HepG2 (cell line): Measurements from ENCODE around the gene PIBF1. TPM values are rescaled to one million over a fixed set of nuclear protein-coding genes. Genes with fewer than 3 reads are reported as not detected.
A peak's percentile ranks its signal among the peaks of the same experiment; 100 is the strongest.

Source experiments
- ATAC-seq: fragments of 200-7000 bp; cut with Tn5 transposase; 3 replicates; pipeline ENCODE4 v1.9.1; 2020; ENCODE audit warnings: mild to moderate bottlenecking, moderate library complexity
- BruUV-seq: library from RNA; stranded (reverse); fragments of 400-500 nt; replicated peaks from 2 replicates; lab custom pipeline; 2021; lab: Mats Ljungman, UMichigan
- CTCF ChIA-PET: fragments of 300-600 bp; formaldehyde crosslinking; extraction: SDS; loops from one replicate; lab custom pipeline; 2021; ENCODE audit warnings: low total read pairs, inconsistent platforms, low intra/inter-chr PET ratio; lab: Yijun Ruan, JAX
- POLR2A ChIA-PET: fragments of 350-600 bp; sonication (Branson Sonifier 250); formaldehyde crosslinking; loops from one replicate; lab custom pipeline; 2020; ENCODE audit warnings: antibody characterized with exemption, inconsistent platforms; lab: Yijun Ruan, JAX
- DNase-seq: peaks from one replicate; pipeline ENCODE4 v3.0.0-alpha.2; 2015; ENCODE audit warnings: low spot score
- FAIRE-seq: peaks from 3 replicates; lab custom pipeline; 2011; peaks lifted over from hg19 to GRCh38; lab: Jason Lieb, UNC
- H2AFZ ChIP-seq: one replicate; pipeline ENCODE4 v1.6.1; 2011; ENCODE audit warnings: low read length, inconsistent platforms
- H3K27ac ChIP-seq: fragments of 300-600 bp; 3 replicates; pipeline ENCODE4 v1.8.0; 2011; ENCODE audit warnings: mixed run types, mild to moderate bottlenecking, mixed read lengths, low read length, inconsistent platforms; ENCODE audit not compliant: insufficient read depth; ENCODE audit errors: extremely low read length
- H3K27me3 ChIP-seq, 2 experiments: fragments of 200-600 bp in 1 of 2; 2 replicates in 1 of 2; 3 replicates in 1 of 2; pipeline versions ENCODE4 v1.6.0 to v1.8.0; 2011; ENCODE audit warnings: low read length in 2 of 2, mild to moderate bottlenecking in 2 of 2, moderate library complexity in 2 of 2, inconsistent platforms in 1 of 2; ENCODE audit not compliant: insufficient read depth in 2 of 2, control insufficient read depth in 1 of 2
- H3K36me3 ChIP-seq, 2 experiments: fragments of 200-600 bp in 1 of 2; replicated peaks in 1 of 2; 2 replicates in 1 of 2; 3 replicates in 1 of 2; pipeline versions ENCODE4 v1.5.1 to v1.8.0; 2011; ENCODE audit warnings: low read length in 2 of 2, inconsistent platforms in 1 of 2; ENCODE audit not compliant: insufficient read depth in 2 of 2, control insufficient read depth in 1 of 2
- H3K4me1 ChIP-seq: 2 replicates; pipeline ENCODE4 v1.5.1; 2012; ENCODE audit warnings: low read length, inconsistent platforms; ENCODE audit not compliant: insufficient read depth
- H3K4me2 ChIP-seq: 2 replicates; pipeline ENCODE4 v1.6.0; 2011; ENCODE audit warnings: low read depth, low read length, inconsistent platforms
- H3K4me3 ChIP-seq, 3 experiments: fragments of 200-600 bp in 1 of 3; sonication (generic), shearing (Covaris generic) in 1 of 3; replicated peaks in 1 of 3; 2 replicates each; pipeline ENCODE4 v1.5.1; 2011 to 2016; ENCODE audit warnings: low read length in 3 of 3, inconsistent platforms in 2 of 3, low read depth in 2 of 3, mild to moderate bottlenecking in 2 of 3, control low read depth in 1 of 3, mixed read lengths in 1 of 3; ENCODE audit not compliant: insufficient read depth in 1 of 3
- H3K79me2 ChIP-seq: one replicate; pipeline ENCODE4 v1.6.1; 2011; ENCODE audit warnings: low read length, inconsistent platforms; ENCODE audit not compliant: insufficient read depth
- H3K9ac ChIP-seq: 2 replicates; pipeline ENCODE4 v1.6.0; 2011; ENCODE audit warnings: mild to moderate bottlenecking, low read depth, low read length, inconsistent platforms; ENCODE audit not compliant: insufficient read depth
- H3K9me3 ChIP-seq: 2 replicates; pipeline ENCODE4 v1.5.1; 2012; ENCODE audit warnings: mild to moderate bottlenecking, low read length
- H4K20me1 ChIP-seq: 2 replicates; pipeline ENCODE4 v1.6.0; 2011; ENCODE audit warnings: inconsistent platforms, mild to moderate bottlenecking, low read length, moderate library complexity; ENCODE audit not compliant: insufficient read depth
- DZIP1 ChIP-seq: sonication (generic); formaldehyde crosslinking; IDR thresholded peaks from 2 replicates; pipeline ENCODE4 v1.5.0; 2020; ENCODE audit warnings: mild to moderate bottlenecking, missing genetic modification reagents
- FOXK1 ChIP-seq: sonication (generic); formaldehyde crosslinking; IDR thresholded peaks from 2 replicates; pipeline ENCODE4 v1.4.0; 2020; ENCODE audit warnings: low read depth, missing genetic modification reagents, borderline replicate concordance
- GABPB1 ChIP-seq: IDR thresholded peaks from 2 replicates; pipeline ENCODE4 v1.6.1; 2016; ENCODE audit warnings: mild to moderate bottlenecking, missing genetic modification reagents, moderate library complexity, missing compliant biosample characterization
- IRF2 ChIP-seq: IDR thresholded peaks from 2 replicates; pipeline ENCODE4 v1.6.1; 2018; ENCODE audit warnings: missing genetic modification reagents, missing compliant biosample characterization
- PBX3 ChIP-seq: sonication (generic); formaldehyde crosslinking; IDR thresholded peaks from 2 replicates; pipeline ENCODE4 v1.8.1; 2023; ENCODE audit warnings: missing genetic modification reagents, inconsistent platforms, borderline replicate concordance
- SAFB2 ChIP-seq: sonication (generic); formaldehyde crosslinking; IDR thresholded peaks from 2 replicates; pipeline ENCODE4 v1.5.1; 2020; ENCODE audit warnings: missing genetic modification reagents, low read depth, mild to moderate bottlenecking, borderline replicate concordance
- SETDB1 ChIP-seq: sonication (generic); formaldehyde crosslinking; IDR thresholded peaks from 2 replicates; pipeline ENCODE4 v1.5.1; 2020; ENCODE audit warnings: missing genetic modification reagents, mild to moderate bottlenecking, borderline replicate concordance
- ZBTB46 ChIP-seq: sonication (generic); formaldehyde crosslinking; IDR thresholded peaks from 2 replicates; pipeline ENCODE4 v1.4.0; 2020; ENCODE audit warnings: mild to moderate bottlenecking, missing genetic modification reagents, borderline replicate concordance
- ZFP82 ChIP-seq: sonication (generic); formaldehyde crosslinking; IDR thresholded peaks from 2 replicates; pipeline ENCODE4 v1.5.1; 2020; ENCODE audit warnings: mild to moderate bottlenecking, missing genetic modification reagents, borderline replicate concordance
- ZNF12 ChIP-seq: sonication (generic); formaldehyde crosslinking; IDR thresholded peaks from 2 replicates; pipeline ENCODE4 v1.5.0; 2020; ENCODE audit warnings: missing genetic modification reagents
- ZNF326 ChIP-seq: sonication (generic); formaldehyde crosslinking; IDR thresholded peaks from 2 replicates; pipeline ENCODE4 v1.4.0; 2020; ENCODE audit warnings: missing genetic modification reagents, borderline replicate concordance
- ZNF512 ChIP-seq: sonication (generic); formaldehyde crosslinking; IDR thresholded peaks from 2 replicates; pipeline ENCODE4 v1.4.0; 2020; ENCODE audit warnings: mild to moderate bottlenecking, missing genetic modification reagents
- ZNF530 ChIP-seq: sonication (generic); formaldehyde crosslinking; IDR thresholded peaks from 2 replicates; pipeline ENCODE4 v1.5.0; 2020; ENCODE audit warnings: low read depth, mild to moderate bottlenecking, missing genetic modification reagents
- ZNF776 ChIP-seq: sonication (generic); formaldehyde crosslinking; IDR thresholded peaks from 2 replicates; pipeline ENCODE4 v1.4.0; 2020; ENCODE audit warnings: mild to moderate bottlenecking, missing genetic modification reagents
- WGBS: methylation state at CpG from one replicate; pipeline ENCODE4 v1.1.6; 2017; ENCODE audit warnings: low lambda C conversion rate; 5-methylcytosine and 5-hydroxymethylcytosine counted together
- in situ Hi-C: cut with HindIII; loops from 2 replicates; pipeline ENCODE4 v1.10.0; 2017; ENCODE audit warnings: low pct_unique_long_range_greater_than_20kb; ENCODE audit not compliant: extremely low pct_ligation_motif_present
- intact Hi-C: fragments of 100-400 bp; cut with micrococcal nuclease; formaldehyde crosslinking; loops from one replicate; pipeline ENCODE4 v1.10.0; 2022; ENCODE audit not compliant: unreplicated experiment
- polyA plus RNA-seq, 8 experiments: library from polyadenylated mRNA; depleted of rRNA in 3 of 8; stranded (reverse) in 7 of 8; unstranded in 1 of 8; fragments of >200 nt; fragmentation: Illumina TruSeq in 4 of 8; extraction: Trizol in 4 of 8; gene quantifications; 2 replicates each; pipeline versions ENCODE4 v1.2.1 to v1.2.3, GENCODE V29; 2011 to 2016; ENCODE audit warnings: low read depth in 4 of 8, missing spikeins in 1 of 8, mixed read lengths in 1 of 8; ENCODE audit not compliant: insufficient read depth in 1 of 8
- total RNA-seq, 5 experiments: library from RNA; depleted of rRNA; stranded (reverse); fragments of >200 nt; fragmentation: Illumina TruSeq; extraction: Trizol; gene quantifications; 2 replicates each; pipeline ENCODE4 v1.2.3, GENCODE V29; 2016; ENCODE audit warnings: low read depth in 1 of 5

The PIBF1 gene
- total and polyA plus RNA-seq, 2 of the 13 experiments (the other 11 are each of a cell fraction or from before 2014, with no cell fraction given) = 4.2 to 15.8 TPM

DNA sequence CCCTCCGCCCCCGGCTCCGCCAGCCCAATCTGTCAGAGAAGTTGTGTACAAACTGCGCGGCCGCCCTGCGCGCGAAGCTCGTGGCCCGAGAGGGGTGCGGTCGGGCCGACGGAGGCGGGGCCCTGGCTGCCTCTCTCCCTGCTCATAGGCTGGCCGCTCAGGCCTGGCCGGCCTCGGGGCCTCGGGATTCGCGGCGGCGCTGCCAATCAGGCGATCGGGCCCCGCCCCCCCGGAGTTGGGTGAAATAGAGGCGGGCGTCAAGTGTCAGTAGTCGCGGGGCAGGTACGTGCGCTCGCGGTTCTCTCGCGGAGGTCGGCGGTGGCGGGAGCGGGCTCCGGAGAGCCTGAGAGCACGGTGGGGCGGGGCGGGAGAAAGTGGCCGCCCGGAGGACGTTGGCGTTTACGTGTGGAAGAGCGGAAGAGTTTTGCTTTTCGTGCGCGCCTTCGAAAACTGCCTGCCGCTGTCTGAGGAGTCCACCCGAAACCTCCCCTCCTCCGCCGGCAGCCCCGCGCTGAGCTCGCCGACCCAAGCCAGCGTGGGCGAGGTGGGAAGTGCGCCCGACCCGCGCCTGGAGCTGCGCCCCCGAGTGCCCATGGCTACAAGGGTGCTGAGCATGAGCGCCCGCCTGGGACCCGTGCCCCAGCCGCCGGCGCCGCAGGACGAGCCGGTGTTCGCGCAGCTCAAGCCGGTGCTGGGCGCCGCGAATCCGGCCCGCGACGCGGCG is 277.0 kb downstream of the PIBF1 start, which contains the start of gene KLF5:
Gene KLF5 (plus strand): TSS at position 270 of the 724 bp plus-strand sequence. CDS start 323 bp downstream, at position 593.
- ATAC-seq (peak; percentile 98), FAIRE-seq (no peak), DNase-seq (peak; percentile 85)
- CTCF ChIA-PET = no interaction called here
- Histone ChIP-seq H3K9ac (peak within 1 kb of the TSS; percentile 70), H3K4me3 (peak within 1 kb of the TSS; percentile 73 to 87 (median 82)), H3K4me1 (peaks cover 41% of the 10 kb centered on the region), H3K4me2 (peak within 1 kb of the TSS; percentile 83), H3K9me3 (no peaks in the 10 kb centered on the region), H3K79me2 (peaks cover 2% of the 10 kb centered on the region), H4K20me1 (no peaks in the 10 kb centered on the region), H3K27ac (no peak within 1 kb of the TSS), H3K36me3 (peaks cover 3 to 7% of the 10 kb centered on the region in 2 experiments; a peak in 3 of 5 replicates), H2AFZ (peak within 1 kb of the TSS; percentile 36), H3K27me3 (peaks cover 0 to 17% of the 10 kb centered on the region in 2 experiments; a peak in 3 of 5 replicates)
- POLR2A ChIA-PET = interaction anchor here (0.9 kb wide), 1 partner anchor 23 kb away, joined by 3 read pairs; no protein-coding TSS in a partner anchor
- intact Hi-C loops = loop anchor here (1.0 to 5.0 kb wide), 4 partner anchors 152 to 649 kb away; no protein-coding TSS in a partner anchor
- 0% methylated on average over 15 of the region's 93 CpGs for WGBS
- TSS peak; percentile 51 for BruUV-seq
- in situ Hi-C loops = loop anchor here (25.0 kb wide), 1 partner anchor 353 kb away; no protein-coding TSS in a partner anchor
- TF ChIP-seq GABPB1 (CRISPR knock-in tag) (peak; percentile 68), ZNF12 (CRISPR knock-in tag) (no peak), SAFB2 (0 out of 2 replicates have a peak, but pooled peaks have one; percentile 38), DZIP1 (CRISPR knock-in tag) (no peak), PBX3 (CRISPR knock-in tag) (peak; percentile 98), FOXK1 (CRISPR knock-in tag) (peak; percentile 41; the same call in 1 of the 2 replicates), ZBTB46 (CRISPR knock-in tag) (no peak), ZNF530 (CRISPR knock-in tag) (no peak), ZFP82 (0 out of 2 replicates have a peak, but pooled peaks have one; percentile 51), ZNF776 (CRISPR knock-in tag) (peak; percentile 47; the same call in 1 of the 2 replicates), ZNF326 (no peak), SETDB1 (CRISPR knock-in tag) (no peak), ZNF512 (CRISPR knock-in tag) (no peak), IRF2 (CRISPR knock-in tag) (no peak)
